Esophagus muscularis mucosa (tissue), 4 donors: ENCODE data around the gene CXCL16. TPM values are rescaled to one million over a fixed set of nuclear protein-coding genes. Genes with fewer than 3 reads are reported as not detected.

ENCODE experiments used
- DNase-seq: peaks from one replicate; pipeline ENCODE4 v3.0.0-alpha.2; 2017; ENCODE audit errors: extremely low spot score
- H3K27ac ChIP-seq, 4 donors: fragments of 200-600 bp; sonication (generic); replicated peaks in 1 of 4; 1 replicate in 3 of 4; 2 replicates in 1 of 4; pipeline ENCODE4 v1.5.1; 2016 to 2019; ENCODE audit warnings: mild to moderate bottlenecking in 1 of 4
- H3K27me3 ChIP-seq, 4 donors: fragments of 200-600 bp; sonication (generic); one replicate each; pipeline versions ENCODE4 v1.5.1 to v1.6.0; 2016 to 2019
- H3K36me3 ChIP-seq, 4 donors: fragments of 200-600 bp; sonication (generic); one replicate each; pipeline ENCODE4 v1.5.1; 2016 to 2019
- H3K4me1 ChIP-seq, 4 donors: fragments of 200-600 bp; sonication (generic); one replicate each; pipeline ENCODE4 v1.5.1; 2016 to 2019
- H3K4me3 ChIP-seq, 4 donors: fragments of 200-600 bp; sonication (generic); 1 replicate in 2 of 4; 2 replicates in 2 of 4; pipeline ENCODE4 v1.5.1; 2016 to 2019; ENCODE audit warnings: mild to moderate bottlenecking in 4 of 4, moderate library complexity in 1 of 4
- H3K9me3 ChIP-seq, 4 donors: fragments of 200-600 bp; sonication (generic); 1 replicate in 3 of 4; 2 replicates in 1 of 4; pipeline ENCODE4 v1.5.1; 2016 to 2019
- CTCF ChIP-seq, 3 experiments: fragments of 200-600 bp in 2 of 3; fragments of 450-650 bp in 1 of 3; sonication (generic) in 2 of 3; IDR thresholded peaks; one replicate each; pipeline ENCODE4 v1.5.1; 2017 to 2019; ENCODE audit warnings: antibody characterized with exemption in 3 of 3, mild to moderate bottlenecking in 2 of 3, moderate library complexity in 1 of 3
- EP300 ChIP-seq: sonication (generic); formaldehyde crosslinking; IDR thresholded peaks from one replicate; pipeline ENCODE4 v1.6.1; 2017; ENCODE audit warnings: antibody characterized with exemption
- POLR2A ChIP-seq: fragments of 450-650 bp; IDR thresholded peaks from one replicate; pipeline ENCODE4 v1.6.1; 2017; ENCODE audit warnings: antibody characterized with exemption, moderate library complexity, mild to moderate bottlenecking, low read depth
- POLR2AphosphoS5 ChIP-seq, 2 donors: sonication (generic); formaldehyde crosslinking; IDR thresholded peaks; one replicate each; pipeline ENCODE4 v1.6.1; 2017; ENCODE audit warnings: antibody characterized with exemption in 2 of 2
- WGBS: methylation state at CpG from one replicate; pipeline ENCODE4 v1.1.5; 2018; 5-methylcytosine and 5-hydroxymethylcytosine counted together
- intact Hi-C: fragments of 100-400 bp; cut with DNase I; formaldehyde crosslinking; loops from one replicate; pipeline ENCODE4 v1.15.1; 2023
- total RNA-seq, 4 donors: library from RNA; depleted of rRNA; stranded (reverse); fragments of >200 nt; gene quantifications; one replicate each; pipeline versions ENCODE4 v1.1.0 to v1.2.1, GENCODE V29; 2016

CXCL16 gene
- total RNA-seq, 4 donors from 2014 or later = 5.8 to 21.7 (median 9.4) TPM

- TF ChIP-seq POLR2A (no peak), EP300 (no peak), CTCF (IDR thresholded peaks at IDR 0.05) (no peak), POLR2AphosphoS5 (IDR thresholded peaks at IDR 0.05) (no peak)
- DNase-seq = no peak
- intact Hi-C loops = no loop called here
- no peaks in the 10 kb centered on the region for H3K9me3 ChIP-seq
- 75% methylated on average over 10 of the region's 10 CpGs for WGBS
- H3K36me3 ChIP-seq = no peaks in the 10 kb centered on the region
- no peaks in the 10 kb centered on the region for H3K4me1 ChIP-seq
- peaks cover 0 to 28% (median 3%) of the 10 kb centered on the region in 4 donors for H3K27me3 ChIP-seq
- no peak overlapping the region for H3K27ac ChIP-seq
- H3K4me3 ChIP-seq = no peak overlapping the region
Observed at GRCh38 chr17:4759776-4760236, 20.1 kb upstream of the CXCL16 start.

- Histone ChIP-seq H3K36me3 (no peaks in the 10 kb centered on the region), H3K9me3 (no peaks in the 10 kb centered on the region), H3K4me1 (no peaks in the 10 kb centered on the region), H3K4me3 (no peak overlapping the region), H3K27ac (no peak overlapping the region), H3K27me3 (peaks cover 0 to 69% (median 3%) of the 10 kb centered on the region in 4 donors)
- intact Hi-C loops = no loop called here
- WGBS = 81% methylated on average over 1 of the region's 1 CpG
- DNase-seq = no peak
- no peak for TF ChIP-seq POLR2A
- TF ChIP-seq POLR2AphosphoS5 (IDR thresholded peaks at IDR 0.05) = no peak
- TF ChIP-seq CTCF (IDR thresholded peaks at IDR 0.05) = no peak
- TF ChIP-seq EP300 = no peak
Observed at GRCh38 chr17:4753392-4753791, 13.7 kb upstream of the CXCL16 start.

DNA sequence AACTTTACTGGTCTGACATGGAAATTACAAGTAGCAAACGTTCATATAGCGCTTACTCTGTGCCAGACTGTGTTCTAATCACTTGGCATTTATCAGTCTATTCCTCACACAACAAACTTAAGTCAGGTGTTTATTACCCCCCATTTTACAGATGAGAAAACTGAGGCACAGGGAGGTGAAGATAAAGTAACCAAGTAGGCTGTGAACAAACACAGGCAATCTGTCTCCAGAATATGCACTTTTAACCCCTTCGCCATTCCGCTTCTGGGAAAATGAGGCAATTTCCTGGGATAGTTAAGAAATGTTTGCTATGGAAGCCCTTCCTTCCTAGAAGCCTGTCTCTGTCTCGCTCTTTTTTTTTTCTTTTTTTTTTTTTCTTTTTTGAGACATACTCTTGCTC, 12.2 kb upstream of the CXCL16 start:
- Histone ChIP-seq H3K27ac (no peak overlapping the region), H3K4me3 (no peak overlapping the region), H3K9me3 (no peaks in the 10 kb centered on the region), H3K4me1 (no peaks in the 10 kb centered on the region), H3K36me3 (no peaks in the 10 kb centered on the region), H3K27me3 (peaks cover 0 to 71% (median 3%) of the 10 kb centered on the region in 4 donors)
- intact Hi-C loops = no loop called here
- no peak for DNase-seq
- 64% methylated on average over 5 of the region's 5 CpGs for WGBS
- TF ChIP-seq POLR2A (no peak), POLR2AphosphoS5 (IDR thresholded peaks at IDR 0.05) (no peak), CTCF (IDR thresholded peaks at IDR 0.05) (no peak), EP300 (no peak)

GRCh38 chr17:4750606-4751005, 10.9 kb upstream of the CXCL16 start:
- Histone ChIP-seq H3K4me1 (peaks cover 0 to 3% (median 2%) of the 10 kb centered on the region in 4 donors), H3K4me3 (no peak overlapping the region), H3K36me3 (no peaks in the 10 kb centered on the region), H3K27ac (no peak overlapping the region), H3K9me3 (no peaks in the 10 kb centered on the region), H3K27me3 (peaks cover 0 to 81% (median 5%) of the 10 kb centered on the region in 4 donors)
- WGBS = 46% methylated on average over 3 of the region's 3 CpGs
- DNase-seq = no peak
- no peak for TF ChIP-seq CTCF (IDR thresholded peaks at IDR 0.05)
- no peak for TF ChIP-seq POLR2AphosphoS5 (IDR thresholded peaks at IDR 0.05)
- TF ChIP-seq POLR2A = no peak
- intact Hi-C loops = no loop called here

- Histone ChIP-seq H3K36me3 (no peaks in the 10 kb centered on the region), H3K4me1 (peaks cover 0 to 13% (median 11%) of the 10 kb centered on the region in 4 donors), H3K27ac (no peak overlapping the region), H3K27me3 (peaks cover 0 to 84% (median 16%) of the 10 kb centered on the region in 4 donors), H3K4me3 (no peak overlapping the region), H3K9me3 (no peaks in the 10 kb centered on the region)
- intact Hi-C loops = no loop called here
- 54% methylated on average over 4 of the region's 4 CpGs for WGBS
- DNase-seq = no peak
- TF ChIP-seq POLR2AphosphoS5 (IDR thresholded peaks at IDR 0.05) (no peak), CTCF (IDR thresholded peaks at IDR 0.05) (no peak), POLR2A (no peak), EP300 (no peak)
Observed at GRCh38 chr17:4748686-4749085, 9.0 kb upstream of the CXCL16 start.
